BE2C (cell line): ENCODE results near the gene MYO1G.

Experiments
- DNase-seq: peaks from one replicate; pipeline ENCODE4 v3.0.0-alpha.2; 2020
- H3K27me3 ChIP-seq: fragments of 250-450 bp; sonication (Bioruptor Pico); 2 replicates; pipeline ENCODE4 v1.5.1; 2020; ENCODE audit warnings: mild to moderate bottlenecking
- H3K36me3 ChIP-seq: fragments of 250-450 bp; sonication (Bioruptor Pico); 2 replicates; pipeline ENCODE4 v1.5.1; 2020; ENCODE audit warnings: mild to moderate bottlenecking
- H3K4me1 ChIP-seq: fragments of 250-450 bp; sonication (Bioruptor Pico); 2 replicates; pipeline ENCODE4 v1.5.1; 2020
- H3K4me3 ChIP-seq: 2 replicates; pipeline ENCODE4 v1.5.1; 2011; ENCODE audit warnings: low read depth, low read length
- H3K9me3 ChIP-seq: fragments of 250-450 bp; sonication (Bioruptor Pico); 2 replicates; pipeline ENCODE4 v1.5.1; 2020
- CTCF ChIP-seq: IDR thresholded peaks from 2 replicates; pipeline ENCODE4 v1.5.1; 2012; ENCODE audit warnings: mild to moderate bottlenecking, low read depth, low read length

MYO1G gene

GRCh38 chr7:45024126-45024744 lies 45.4 kb upstream of the MYO1G start:
- H3K36me3 ChIP-seq: peaks cover 6% of the 10 kb centered on the region; the same call in 1 of the 2 replicates
- H3K4me1 ChIP-seq: no peaks in the 10 kb centered on the region
- TF ChIP-seq CTCF: no peak
- H3K27me3 ChIP-seq: no peaks in the 10 kb centered on the region
- DNase-seq: no peak
- H3K4me3 ChIP-seq: no peak overlapping the region
- H3K9me3 ChIP-seq: no peaks in the 10 kb centered on the region

DNA sequence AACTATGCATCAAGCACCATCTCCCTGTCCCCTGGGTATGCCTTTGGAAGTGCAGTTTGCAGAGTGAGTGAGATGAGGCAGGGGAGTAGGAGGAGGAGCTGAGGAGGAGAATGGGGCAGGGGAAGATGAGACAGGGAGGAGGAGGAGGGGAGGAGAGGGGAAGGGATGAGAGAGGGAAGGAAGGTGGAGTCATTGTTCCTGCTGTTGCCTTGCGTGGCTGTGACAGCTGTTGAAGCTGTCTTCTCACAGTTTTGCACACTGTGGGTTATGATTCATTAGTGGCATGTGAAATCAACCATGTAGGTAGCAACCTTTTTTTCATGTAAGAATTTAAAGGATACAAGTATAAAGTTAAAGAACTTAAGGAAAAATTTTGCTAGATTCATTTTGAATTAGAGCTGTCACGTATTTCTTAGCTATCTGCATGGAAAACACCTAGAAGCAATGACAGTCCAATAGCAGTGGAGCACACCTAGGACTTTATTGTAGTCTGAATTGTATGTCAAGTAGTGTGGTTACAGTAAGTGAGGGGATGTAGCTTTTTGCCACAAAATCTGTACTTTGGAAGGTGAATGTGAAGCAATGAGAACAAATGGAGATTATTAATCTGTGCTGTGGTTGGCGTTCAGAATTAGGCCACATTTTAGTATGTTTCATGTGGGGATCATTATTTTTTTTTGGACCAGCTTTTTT lies 42.9 kb upstream of the MYO1G start:
- H3K9me3 ChIP-seq: no peaks in the 10 kb centered on the region
- TF ChIP-seq CTCF: no peak
- no peaks in the 10 kb centered on the region for H3K36me3 ChIP-seq
- no peaks in the 10 kb centered on the region for H3K4me1 ChIP-seq
- no peak for DNase-seq
- H3K4me3 ChIP-seq: no peak overlapping the region
- no peaks in the 10 kb centered on the region for H3K27me3 ChIP-seq

DNA sequence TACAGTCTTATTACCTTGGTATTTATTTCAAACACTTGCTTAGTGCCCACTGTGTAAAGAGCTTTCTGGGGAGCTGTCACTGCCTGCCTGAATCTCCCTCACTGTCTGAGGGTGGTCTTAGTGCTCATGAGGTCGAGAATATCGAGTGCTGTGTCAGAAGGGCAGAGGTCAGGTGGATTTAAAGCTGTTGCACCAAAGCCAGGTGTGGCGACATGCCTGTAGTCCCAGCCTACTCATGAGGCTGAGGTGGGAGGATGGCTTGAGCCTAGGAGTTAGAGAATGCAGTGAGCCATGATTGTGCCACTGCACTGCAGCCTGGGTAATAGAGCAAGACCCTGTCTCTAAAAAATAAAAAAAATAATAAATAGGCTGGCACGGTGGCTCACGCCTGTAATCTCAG lies 42.1 kb upstream of the MYO1G start:
- Histone ChIP-seq H3K27me3 (no peaks in the 10 kb centered on the region), H3K36me3 (no peaks in the 10 kb centered on the region), H3K9me3 (no peaks in the 10 kb centered on the region), H3K4me1 (no peaks in the 10 kb centered on the region), H3K4me3 (no peak overlapping the region)
- no peak for TF ChIP-seq CTCF
- DNase-seq: no peak

GRCh38 chr7:45017253-45017652 lies 38.4 kb upstream of the MYO1G start:
- TF ChIP-seq CTCF: no peak
- H3K27me3 ChIP-seq: no peaks in the 10 kb centered on the region
- no peaks in the 10 kb centered on the region for H3K9me3 ChIP-seq
- H3K4me1 ChIP-seq: no peaks in the 10 kb centered on the region
- H3K4me3 ChIP-seq: no peak overlapping the region
- DNase-seq: no peak
- no peaks in the 10 kb centered on the region for H3K36me3 ChIP-seq

- Histone ChIP-seq H3K36me3 (no peaks in the 10 kb centered on the region), H3K27me3 (no peaks in the 10 kb centered on the region), H3K4me3 (no peak overlapping the region), H3K9me3 (no peaks in the 10 kb centered on the region), H3K4me1 (no peaks in the 10 kb centered on the region)
- no peak for TF ChIP-seq CTCF
- no peak for DNase-seq
Observed at GRCh38 chr7:45015313-45015712, 36.5 kb upstream of the MYO1G start.

- DNase-seq: no peak
- no peak for TF ChIP-seq CTCF
- Histone ChIP-seq H3K4me3 (no peak overlapping the region), H3K27me3 (no peaks in the 10 kb centered on the region), H3K4me1 (no peaks in the 10 kb centered on the region), H3K36me3 (no peaks in the 10 kb centered on the region), H3K9me3 (no peaks in the 10 kb centered on the region)
Observed at GRCh38 chr7:45013465-45013967, 34.7 kb upstream of the MYO1G start.
